Thyroid gland (tissue), 4 donors: Measurements from ENCODE around the gene FDX1. TPM values are rescaled to one million over a fixed set of nuclear protein-coding genes. Genes with fewer than 3 reads are reported as not detected.

Experiments used
- DNase-seq, 2 donors: peaks; one replicate each; pipeline ENCODE4 v3.0.0-alpha.2; 2019
- H3K27ac ChIP-seq, 3 donors: fragments of 200-600 bp; sonication (generic); 1 replicate in 2 of 3; 2 replicates in 1 of 3; pipeline ENCODE4 v1.5.1; 2016 to 2019; ENCODE audit warnings: mild to moderate bottlenecking in 1 of 3, moderate library complexity in 1 of 3
- H3K27me3 ChIP-seq: fragments of 200-600 bp; sonication (generic); one replicate; pipeline ENCODE4 v1.5.1; 2019
- H3K36me3 ChIP-seq, 2 donors: fragments of 200-600 bp; sonication (generic); one replicate each; pipeline ENCODE4 v1.5.1; 2016 to 2019
- H3K4me1 ChIP-seq, 2 donors: fragments of 200-600 bp; sonication (generic); one replicate each; pipeline ENCODE4 v1.5.1; 2017 to 2019
- H3K4me3 ChIP-seq, 3 donors: fragments of 200-600 bp; sonication (generic); replicated peaks in 1 of 3; 1 replicate in 2 of 3; 2 replicates in 1 of 3; pipeline ENCODE4 v1.5.1; 2016; ENCODE audit warnings: mild to moderate bottlenecking in 1 of 3
- H3K9me3 ChIP-seq: fragments of 200-600 bp; sonication (generic); one replicate; pipeline ENCODE4 v1.5.1; 2017
- POLR2A ChIP-seq, 2 donors: fragments of 450-650 bp; IDR thresholded peaks; one replicate each; pipeline ENCODE4 v1.6.1; 2017; ENCODE audit warnings: antibody characterized with exemption in 2 of 2, mild to moderate bottlenecking in 2 of 2, moderate library complexity in 1 of 2
- WGBS, 2 donors: methylation state at CpG; one replicate each; pipeline ENCODE4 v1.1.5; 2017; 5-methylcytosine and 5-hydroxymethylcytosine counted together
- intact Hi-C: fragments of 100-400 bp; cut with DNase I; formaldehyde crosslinking; loops from one replicate; pipeline ENCODE4 v1.15.1; 2023
- total RNA-seq, 4 donors: library from RNA; depleted of rRNA; stranded (reverse); fragments of >200 nt; gene quantifications; one replicate each; pipeline ENCODE4 v1.2.3, GENCODE V29; 2016
- TF ChIP-seq, protein P1 (sequence below), 6 experiments: fragments of 200-600 bp in 3 of 6; fragments of 450-650 bp in 3 of 6; sonication (generic) in 3 of 6; IDR thresholded peaks; one replicate each; pipeline ENCODE4 v1.5.1; 2016 to 2019; ENCODE audit warnings: antibody characterized with exemption in 6 of 6, mild to moderate bottlenecking in 2 of 6, inconsistent platforms in 1 of 6, moderate library complexity in 1 of 6

Gene FDX1
- total RNA-seq, 4 donors from 2014 or later = 28.9 to 58.5 (median 39.6) TPM

- DNase-seq = no peak
- Histone ChIP-seq H3K4me3 (no peak overlapping the region), H3K4me1 (no peaks in the 10 kb centered on the region), H3K27ac (no peak overlapping the region), H3K27me3 (no peaks in the 10 kb centered on the region), H3K36me3 (no peaks in the 10 kb centered on the region), H3K9me3 (no peaks in the 10 kb centered on the region)
- intact Hi-C loops = no loop called here
- 86 to 92% methylated on average over 2 of the region's 2 CpGs for WGBS, 2 donors
- TF ChIP-seq, protein P1, sequence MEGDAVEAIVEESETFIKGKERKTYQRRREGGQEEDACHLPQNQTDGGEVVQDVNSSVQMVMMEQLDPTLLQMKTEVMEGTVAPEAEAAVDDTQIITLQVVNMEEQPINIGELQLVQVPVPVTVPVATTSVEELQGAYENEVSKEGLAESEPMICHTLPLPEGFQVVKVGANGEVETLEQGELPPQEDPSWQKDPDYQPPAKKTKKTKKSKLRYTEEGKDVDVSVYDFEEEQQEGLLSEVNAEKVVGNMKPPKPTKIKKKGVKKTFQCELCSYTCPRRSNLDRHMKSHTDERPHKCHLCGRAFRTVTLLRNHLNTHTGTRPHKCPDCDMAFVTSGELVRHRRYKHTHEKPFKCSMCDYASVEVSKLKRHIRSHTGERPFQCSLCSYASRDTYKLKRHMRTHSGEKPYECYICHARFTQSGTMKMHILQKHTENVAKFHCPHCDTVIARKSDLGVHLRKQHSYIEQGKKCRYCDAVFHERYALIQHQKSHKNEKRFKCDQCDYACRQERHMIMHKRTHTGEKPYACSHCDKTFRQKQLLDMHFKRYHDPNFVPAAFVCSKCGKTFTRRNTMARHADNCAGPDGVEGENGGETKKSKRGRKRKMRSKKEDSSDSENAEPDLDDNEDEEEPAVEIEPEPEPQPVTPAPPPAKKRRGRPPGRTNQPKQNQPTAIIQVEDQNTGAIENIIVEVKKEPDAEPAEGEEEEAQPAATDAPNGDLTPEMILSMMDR (IDR thresholded peaks at IDR 0.05) = no peak
- no peak for TF ChIP-seq POLR2A (IDR thresholded peaks at IDR 0.05)
Observed at GRCh38 chr11:110470716-110471115, 41.0 kb downstream of the FDX1 start.

- 76 to 93% methylated on average over 1 of the region's 1 CpG for WGBS, 2 donors
- no peaks in the 10 kb centered on the region for H3K4me1 ChIP-seq
- intact Hi-C loops = no loop called here
- H3K36me3 ChIP-seq = no peaks in the 10 kb centered on the region
- H3K27me3 ChIP-seq = no peaks in the 10 kb centered on the region
- no peak overlapping the region for H3K4me3 ChIP-seq
- DNase-seq = no peak
- no peaks in the 10 kb centered on the region for H3K9me3 ChIP-seq
- TF ChIP-seq, protein P1 (IDR thresholded peaks at IDR 0.05) = no peak
- TF ChIP-seq POLR2A (IDR thresholded peaks at IDR 0.05) = no peak
- H3K27ac ChIP-seq = no peak overlapping the region
Observed at GRCh38 chr11:110471371-110471770, 41.6 kb downstream of the FDX1 start.

- no peak overlapping the region for H3K27ac ChIP-seq
- no peaks in the 10 kb centered on the region for H3K36me3 ChIP-seq
- no peaks in the 10 kb centered on the region for H3K27me3 ChIP-seq
- H3K4me1 ChIP-seq = no peaks in the 10 kb centered on the region
- TF ChIP-seq POLR2A (IDR thresholded peaks at IDR 0.05) = no peak
- TF ChIP-seq, protein P1 (IDR thresholded peaks at IDR 0.05) = no peak
- intact Hi-C loops = no loop called here
- 93 to 100% methylated on average over 1 of the region's 1 CpG for WGBS, 2 donors
- no peak for DNase-seq
- H3K9me3 ChIP-seq = no peaks in the 10 kb centered on the region
- H3K4me3 ChIP-seq = no peak overlapping the region
Observed at GRCh38 chr11:110472858-110473257, 43.1 kb downstream of the FDX1 start.

GRCh38 chr11:110473706-110474105 lies 44.0 kb downstream of the FDX1 start:
- Histone ChIP-seq H3K9me3 (no peaks in the 10 kb centered on the region), H3K4me1 (no peaks in the 10 kb centered on the region), H3K27me3 (no peaks in the 10 kb centered on the region), H3K27ac (no peak overlapping the region), H3K36me3 (no peaks in the 10 kb centered on the region), H3K4me3 (no peak overlapping the region)
- TF ChIP-seq, protein P1 (IDR thresholded peaks at IDR 0.05) = no peak
- no peak for TF ChIP-seq POLR2A (IDR thresholded peaks at IDR 0.05)
- no peak for DNase-seq
- WGBS, 2 donors = 88 to 89% methylated on average over 7 of the region's 7 CpGs
- intact Hi-C loops = no loop called here

DNA sequence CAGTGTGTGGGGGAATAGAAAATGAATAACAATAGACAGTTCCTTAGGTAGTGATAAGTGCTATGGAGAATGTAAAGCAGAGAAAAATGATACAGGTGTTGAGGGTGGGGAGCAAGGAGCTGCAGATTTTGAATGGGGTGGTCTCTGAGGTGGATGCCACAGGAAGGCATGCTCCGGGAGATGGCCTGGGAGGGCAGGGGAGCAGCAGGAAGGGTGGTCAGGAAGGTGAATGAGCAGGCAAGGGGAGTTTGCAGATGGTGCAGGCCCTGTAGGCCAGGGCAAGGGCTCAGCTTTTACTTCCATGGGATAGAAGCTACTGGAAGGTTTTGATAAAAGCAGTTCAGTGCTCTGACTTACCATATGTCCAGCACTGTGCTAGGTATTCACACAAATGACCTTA lies 44.8 kb downstream of the FDX1 start:
- no peak overlapping the region for H3K4me3 ChIP-seq
- TF ChIP-seq, protein P1 (IDR thresholded peaks at IDR 0.05) = no peak
- no peak for TF ChIP-seq POLR2A (IDR thresholded peaks at IDR 0.05)
- no peaks in the 10 kb centered on the region for H3K27me3 ChIP-seq
- H3K9me3 ChIP-seq = no peaks in the 10 kb centered on the region
- no peaks in the 10 kb centered on the region for H3K36me3 ChIP-seq
- intact Hi-C loops = no loop called here
- no peak overlapping the region for H3K27ac ChIP-seq
- no peak for DNase-seq
- peaks cover 0 to 2% of the 10 kb centered on the region in 2 donors for H3K4me1 ChIP-seq
- WGBS, 2 donors = 92 to 95% methylated on average over 1 of the region's 1 CpG
